Upper lobe of left lung (tissue), 6 donors: ENCODE results near the gene ZNF440. TPM values are rescaled to one million over a fixed set of nuclear protein-coding genes. Genes with fewer than 3 reads are reported as not detected.

Source experiments
- ATAC-seq, 2 donors: fragments of 200-7000 bp; cut with Tn5 transposase; one replicate each; pipeline ENCODE4 v1.9.1; 2022; ENCODE audit warnings: mild to moderate bottlenecking in 2 of 2, moderate library complexity in 2 of 2; ENCODE audit not compliant: low FRiP score in 2 of 2
- DNase-seq, 2 donors: peaks; one replicate each; pipeline ENCODE4 v3.0.0-alpha.2; 2019 to 2020
- H3K27ac ChIP-seq, 4 donors: fragments of 200-600 bp; sonication (generic); one replicate each; pipeline ENCODE4 v1.5.1; 2016 to 2019
- H3K27me3 ChIP-seq, 4 donors: fragments of 200-600 bp; sonication (generic); one replicate each; pipeline ENCODE4 v1.5.1; 2017 to 2019
- H3K36me3 ChIP-seq, 4 donors: fragments of 200-600 bp; sonication (generic); one replicate each; pipeline ENCODE4 v1.5.1; 2016 to 2019
- H3K4me1 ChIP-seq, 4 donors: fragments of 200-600 bp; sonication (generic); one replicate each; pipeline ENCODE4 v1.5.1; 2018 to 2019
- H3K4me3 ChIP-seq, 4 donors: fragments of 200-600 bp; sonication (generic); one replicate each; pipeline ENCODE4 v1.5.1; 2017 to 2019; ENCODE audit warnings: mild to moderate bottlenecking in 2 of 4, moderate library complexity in 1 of 4
- H3K9me3 ChIP-seq, 4 donors: fragments of 200-600 bp; sonication (generic); one replicate each; pipeline ENCODE4 v1.5.1; 2018 to 2019
- EP300 ChIP-seq, 4 donors: sonication (generic); formaldehyde crosslinking; IDR thresholded peaks; one replicate each; pipeline ENCODE4 v1.5.1; 2017; ENCODE audit warnings: antibody characterized with exemption in 4 of 4, control low read depth in 2 of 4
- POLR2A ChIP-seq, 4 donors: fragments of 450-650 bp; IDR thresholded peaks; one replicate each; pipeline ENCODE4 v1.5.1; 2016 to 2017; ENCODE audit warnings: antibody characterized with exemption in 4 of 4, mild to moderate bottlenecking in 2 of 4
- POLR2AphosphoS5 ChIP-seq, 2 donors: sonication (generic); formaldehyde crosslinking; IDR thresholded peaks; one replicate each; pipeline ENCODE4 v1.5.1; 2017; ENCODE audit warnings: antibody characterized with exemption in 2 of 2
- WGBS, 2 donors: methylation state at CpG; one replicate each; pipeline ENCODE4 v1.1.5; 2017 to 2018; 5-methylcytosine and 5-hydroxymethylcytosine counted together
- total RNA-seq, 6 donors: library from RNA; depleted of rRNA in 4 of 6; stranded (reverse); fragments of >200 nt in 4 of 6; gene quantifications; one replicate each; pipeline versions ENCODE4 v1.1.0 to v1.2.1, GENCODE V29; 2016 to 2021
- TF ChIP-seq, protein P1 (sequence below), 6 experiments: fragments of 450-650 bp in 4 of 6; fragments of 200-600 bp in 2 of 6; sonication (generic) in 2 of 6; IDR thresholded peaks; one replicate each; pipeline ENCODE4 v1.5.1; 2016 to 2019; ENCODE audit warnings: antibody characterized with exemption in 6 of 6
- donor health status: DM: no; HTN: no; CAD: no; lungs with moderate emphysema.
- donor health status: DM: no; HTN: yes; CAD: no; lungs with severe emphysema.

Gene ZNF440
- total RNA-seq, 6 donors from 2014 or later: 12.4 to 49.2 (median 17.0) TPM

GRCh38 chr19:11787536-11787935, 26.5 kb upstream of the ZNF440 start:
- H3K36me3 ChIP-seq: peaks cover 0 to under 1% (median 0%) of the 10 kb centered on the region in 4 donors
- peaks cover 23 to 72% (median 60%) of the 10 kb centered on the region in 4 donors for H3K9me3 ChIP-seq
- no peak for ATAC-seq
- no peaks in the 10 kb centered on the region for H3K4me1 ChIP-seq
- no peaks in the 10 kb centered on the region for H3K27me3 ChIP-seq
- TF ChIP-seq POLR2AphosphoS5 (IDR thresholded peaks at IDR 0.05): no peak
- TF ChIP-seq, protein P1, sequence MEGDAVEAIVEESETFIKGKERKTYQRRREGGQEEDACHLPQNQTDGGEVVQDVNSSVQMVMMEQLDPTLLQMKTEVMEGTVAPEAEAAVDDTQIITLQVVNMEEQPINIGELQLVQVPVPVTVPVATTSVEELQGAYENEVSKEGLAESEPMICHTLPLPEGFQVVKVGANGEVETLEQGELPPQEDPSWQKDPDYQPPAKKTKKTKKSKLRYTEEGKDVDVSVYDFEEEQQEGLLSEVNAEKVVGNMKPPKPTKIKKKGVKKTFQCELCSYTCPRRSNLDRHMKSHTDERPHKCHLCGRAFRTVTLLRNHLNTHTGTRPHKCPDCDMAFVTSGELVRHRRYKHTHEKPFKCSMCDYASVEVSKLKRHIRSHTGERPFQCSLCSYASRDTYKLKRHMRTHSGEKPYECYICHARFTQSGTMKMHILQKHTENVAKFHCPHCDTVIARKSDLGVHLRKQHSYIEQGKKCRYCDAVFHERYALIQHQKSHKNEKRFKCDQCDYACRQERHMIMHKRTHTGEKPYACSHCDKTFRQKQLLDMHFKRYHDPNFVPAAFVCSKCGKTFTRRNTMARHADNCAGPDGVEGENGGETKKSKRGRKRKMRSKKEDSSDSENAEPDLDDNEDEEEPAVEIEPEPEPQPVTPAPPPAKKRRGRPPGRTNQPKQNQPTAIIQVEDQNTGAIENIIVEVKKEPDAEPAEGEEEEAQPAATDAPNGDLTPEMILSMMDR (IDR thresholded peaks at IDR 0.05): no peak
- TF ChIP-seq POLR2A (IDR thresholded peaks at IDR 0.05): no peak
- TF ChIP-seq EP300 (IDR thresholded peaks at IDR 0.05): no peak
- no peak overlapping the region for H3K4me3 ChIP-seq
- no peak for DNase-seq
- no peak overlapping the region for H3K27ac ChIP-seq
- WGBS, 2 donors: 78 to 79% methylated on average over 3 of the region's 3 CpGs

GRCh38 chr19:11792942-11793341, 21.1 kb upstream of the ZNF440 start:
- Histone ChIP-seq H3K4me3 (no peak overlapping the region), H3K36me3 (no peaks in the 10 kb centered on the region), H3K4me1 (peaks cover 8 to 9% (median 9%) of the 10 kb centered on the region in 4 donors), H3K9me3 (peaks cover 5 to 19% (median 13%) of the 10 kb centered on the region in 4 donors), H3K27me3 (no peaks in the 10 kb centered on the region), H3K27ac (no peak overlapping the region)
- no peak for DNase-seq
- no peak for TF ChIP-seq EP300 (IDR thresholded peaks at IDR 0.05)
- ATAC-seq: no peak

DNA sequence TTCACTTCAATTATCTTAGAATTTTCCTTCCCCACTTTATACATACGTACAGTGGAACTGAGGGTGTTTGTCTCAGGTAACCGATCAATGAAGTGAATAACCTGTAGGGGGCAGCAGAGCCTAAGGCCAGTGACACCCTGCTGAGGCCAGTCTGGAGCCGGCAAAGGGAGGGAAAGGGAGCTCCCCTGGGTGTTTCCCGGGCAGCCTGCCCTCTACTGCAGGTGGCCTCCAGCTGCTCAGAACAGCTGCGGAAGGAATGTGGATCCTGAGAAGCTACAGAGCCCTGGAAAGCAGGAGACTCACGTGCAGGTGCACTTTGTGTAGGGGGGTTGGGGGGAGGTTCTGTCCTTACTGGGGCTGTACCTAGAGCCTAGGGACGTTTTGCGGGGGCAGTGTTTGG, 16.6 kb upstream of the ZNF440 start:
- no peak for TF ChIP-seq POLR2A (IDR thresholded peaks at IDR 0.05)
- TF ChIP-seq, protein P1 (IDR thresholded peaks at IDR 0.05): peak; percentile 72 to 89 (median 82)
- peak in 1 of 2 donors; percentile 60 for TF ChIP-seq POLR2AphosphoS5 (IDR thresholded peaks at IDR 0.05)
- Histone ChIP-seq H3K36me3 (no peaks in the 10 kb centered on the region), H3K27me3 (no peaks in the 10 kb centered on the region), H3K9me3 (no peaks in the 10 kb centered on the region), H3K4me3 (peak overlapping the region in 1 of 4 donors; percentile 79), H3K4me1 (peaks cover 10 to 22% (median 11%) of the 10 kb centered on the region in 4 donors), H3K27ac (peak overlapping the region in 1 of 4 donors; percentile 85)
- WGBS, 2 donors: 10% methylated on average over 5 to 8 of the region's 8 CpGs
- peak; percentile 95 to 97 for ATAC-seq
- DNase-seq: peak; percentile 56 to 94

DNA sequence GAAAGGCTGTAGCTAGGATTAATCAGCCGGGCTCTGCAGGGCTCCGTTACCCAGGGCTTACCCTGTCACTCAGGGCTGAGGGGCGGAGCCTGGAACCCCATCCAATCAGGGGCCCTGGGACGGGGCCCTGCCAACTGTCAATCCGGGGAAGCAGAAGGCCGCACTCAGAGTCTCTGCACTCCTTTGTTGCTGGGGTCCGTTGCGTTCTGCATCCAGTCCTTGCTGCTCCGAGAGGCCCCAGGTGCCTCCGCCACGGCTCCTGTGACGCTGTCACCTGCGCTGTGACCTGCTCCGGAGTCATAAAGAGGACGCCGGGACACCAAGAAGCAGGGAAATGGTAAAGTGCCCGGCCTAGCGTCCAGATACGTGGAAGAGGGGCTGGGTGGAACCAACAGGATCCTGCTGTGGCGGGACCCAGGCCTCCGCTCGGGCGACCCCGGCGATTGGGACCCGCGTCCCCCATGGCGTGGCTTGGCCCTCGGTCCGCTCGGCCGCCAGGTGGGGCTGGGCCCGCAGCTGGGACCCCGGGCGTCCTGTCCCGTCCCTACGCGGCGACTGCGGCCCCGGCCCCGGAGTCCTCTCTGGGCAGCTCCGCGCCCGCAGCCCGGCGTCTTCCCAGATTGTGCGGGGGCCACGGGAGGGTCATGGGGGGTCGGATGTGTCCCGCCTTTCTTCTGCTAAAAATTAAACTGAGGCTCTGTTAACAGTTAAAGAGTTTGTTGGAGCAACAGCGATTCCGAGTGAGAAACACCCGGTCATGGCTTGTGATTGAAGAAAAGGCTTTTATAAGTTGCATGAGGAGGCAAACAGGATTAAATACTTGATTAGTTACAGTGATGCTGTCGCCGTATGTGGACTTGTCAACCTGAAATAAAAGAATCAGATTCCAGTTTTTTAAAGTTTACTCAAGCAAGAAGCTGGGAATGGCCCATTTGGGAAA, 15.4 kb upstream of the ZNF440 start, which contains the start of gene ZNF491:
Gene ZNF491, plus strand, starts transcription at position 133 of the 940 bp plus-strand sequence. CDS start 7,431 bp downstream, outside the sequence.
- Histone ChIP-seq H3K9me3 (no peaks in the 10 kb centered on the region), H3K36me3 (no peaks in the 10 kb centered on the region), H3K4me3 (peak within 1 kb of the TSS; percentile 57 to 87 (median 77)), H3K27ac (peak within 1 kb of the TSS; percentile 76 to 85 (median 81)), H3K27me3 (no peaks in the 10 kb centered on the region), H3K4me1 (peaks cover 10 to 22% (median 11%) of the 10 kb centered on the region in 4 donors)
- WGBS, 2 donors: 1 to 3% methylated on average over 6 to 54 of the region's 56 CpGs
- TF ChIP-seq EP300 (IDR thresholded peaks at IDR 0.05): no peak
- TF ChIP-seq POLR2A (IDR thresholded peaks at IDR 0.05): peak in 3 of 4 donors; percentile 49 to 82 (median 79)
- TF ChIP-seq, protein P1 (IDR thresholded peaks at IDR 0.05): peak in 3 of 6 experiments; percentile 21 to 55 (median 39)
- TF ChIP-seq POLR2AphosphoS5 (IDR thresholded peaks at IDR 0.05): peak in 1 of 2 donors; percentile 84
- DNase-seq (peak; percentile 91 to 97), ATAC-seq (peak; percentile 99)

DNA sequence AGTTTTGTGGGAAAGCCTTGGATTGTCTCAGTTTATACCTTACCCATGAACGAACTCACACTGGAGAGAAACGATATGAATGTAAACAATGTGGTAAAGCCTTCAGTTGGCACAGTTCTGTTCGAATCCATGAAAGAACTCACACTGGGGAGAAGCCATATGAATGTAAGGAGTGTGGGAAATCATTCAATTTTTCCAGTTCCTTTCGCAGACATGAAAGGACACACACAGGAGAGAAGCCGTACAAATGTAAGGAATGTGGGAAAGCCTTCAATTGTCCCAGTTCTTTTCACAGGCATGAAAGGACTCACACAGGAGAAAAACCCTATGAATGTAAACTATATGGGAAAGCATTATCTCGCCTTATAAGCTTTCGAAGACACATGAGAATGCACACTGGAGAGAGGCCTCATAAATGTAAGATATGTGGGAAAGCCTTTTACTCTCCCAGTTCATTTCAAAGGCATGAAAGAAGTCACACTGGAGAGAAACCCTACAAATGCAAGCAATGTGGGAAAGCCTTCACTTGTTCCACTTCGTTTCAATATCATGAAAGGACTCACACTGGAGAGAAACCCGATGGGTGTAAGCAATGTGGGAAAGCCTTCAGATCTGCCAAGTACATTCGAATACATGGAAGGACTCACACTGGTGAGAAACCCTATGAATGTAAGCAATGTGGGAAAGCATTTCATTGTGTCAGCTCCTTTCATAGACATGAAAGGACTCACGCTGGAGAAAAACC, 7.5 kb upstream of the ZNF440 start:
- no peaks in the 10 kb centered on the region for H3K4me1 ChIP-seq
- TF ChIP-seq EP300 (IDR thresholded peaks at IDR 0.05) (no peak), POLR2AphosphoS5 (IDR thresholded peaks at IDR 0.05) (no peak), POLR2A (IDR thresholded peaks at IDR 0.05) (no peak)
- TF ChIP-seq, protein P1 (IDR thresholded peaks at IDR 0.05): no peak
- no peak overlapping the region for H3K27ac ChIP-seq
- DNase-seq: no peak
- 95% methylated on average over 11 of the region's 11 CpGs for WGBS, 2 donors
- H3K4me3 ChIP-seq: no peak overlapping the region
- peaks cover 16 to 30% (median 26%) of the 10 kb centered on the region in 4 donors for H3K9me3 ChIP-seq
- ATAC-seq: no peak
- H3K36me3 ChIP-seq: peaks cover 0 to 21% (median 11%) of the 10 kb centered on the region in 4 donors
- no peaks in the 10 kb centered on the region for H3K27me3 ChIP-seq
